Measurements from ENCODE around the gene TBL1XR1.
A peak's percentile ranks its signal among the peaks of the same experiment; 100 is the strongest.
"Not testable (repeated sequence)": the region's sequence is repeated elsewhere in the genome, so short reads cannot be mapped to it uniquely, and the experiment has no call there.

TBL1XR1 gene

DNA sequence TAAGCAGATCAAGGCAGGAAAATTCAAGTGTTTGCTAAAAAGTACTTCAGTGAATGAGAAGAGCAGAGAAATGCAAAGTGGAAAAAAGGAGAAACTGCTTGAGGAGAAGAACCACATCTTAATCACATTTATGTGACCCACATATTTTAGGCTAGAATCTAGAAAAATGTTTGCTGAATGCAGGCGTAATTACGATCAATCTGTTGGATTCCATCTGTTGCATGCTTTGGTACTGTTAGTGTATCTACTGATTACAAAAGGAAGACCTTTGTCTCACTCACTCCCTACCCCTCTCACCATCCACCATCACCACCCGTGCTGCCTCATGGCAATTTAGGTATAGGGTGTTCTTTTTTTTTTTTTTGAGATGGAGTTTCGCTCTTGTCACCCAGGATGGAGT lies 9.7 kb upstream of the TBL1XR1 start:
- no peak for DNase-seq

DNA sequence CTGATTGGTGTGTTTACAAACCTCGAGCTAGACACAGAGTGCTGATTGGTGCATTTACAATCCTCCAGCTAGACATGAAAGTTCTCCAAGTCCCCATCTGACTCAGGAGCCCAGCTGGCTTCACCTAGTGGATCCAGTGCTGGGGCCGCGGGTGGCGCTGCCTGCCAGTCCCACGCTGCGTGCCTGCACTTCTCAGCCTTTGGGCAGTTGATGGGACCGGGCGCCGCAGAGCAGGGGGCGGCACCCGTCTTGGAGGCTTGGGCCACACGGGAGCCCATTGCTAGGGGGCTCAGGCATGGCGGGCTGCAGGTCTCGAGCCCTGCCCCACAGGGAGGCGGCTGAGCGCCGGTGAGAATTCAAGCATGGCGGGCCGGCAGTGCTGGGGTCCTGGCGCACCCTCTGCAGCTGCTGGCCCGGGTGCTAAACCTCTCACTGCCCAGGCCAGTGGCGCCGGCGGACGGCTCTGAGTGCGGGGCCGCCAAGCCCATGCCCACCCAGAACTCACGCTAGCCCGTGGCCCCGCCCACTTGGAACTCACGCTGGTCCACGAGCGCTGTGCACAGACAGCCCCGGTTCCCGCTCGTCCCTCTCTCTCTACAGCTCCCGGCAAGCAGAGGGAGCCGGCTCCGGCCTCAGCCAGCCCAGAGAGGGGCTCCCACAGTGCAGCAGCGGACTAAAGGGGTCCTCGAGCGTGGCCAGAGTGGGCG lies 6.6 kb upstream of the TBL1XR1 start:
- no peak for DNase-seq

GRCh38 chr3:177203016-177203415 lies 5.7 kb upstream of the TBL1XR1 start:
- not testable (repeated sequence) for DNase-seq

DNA sequence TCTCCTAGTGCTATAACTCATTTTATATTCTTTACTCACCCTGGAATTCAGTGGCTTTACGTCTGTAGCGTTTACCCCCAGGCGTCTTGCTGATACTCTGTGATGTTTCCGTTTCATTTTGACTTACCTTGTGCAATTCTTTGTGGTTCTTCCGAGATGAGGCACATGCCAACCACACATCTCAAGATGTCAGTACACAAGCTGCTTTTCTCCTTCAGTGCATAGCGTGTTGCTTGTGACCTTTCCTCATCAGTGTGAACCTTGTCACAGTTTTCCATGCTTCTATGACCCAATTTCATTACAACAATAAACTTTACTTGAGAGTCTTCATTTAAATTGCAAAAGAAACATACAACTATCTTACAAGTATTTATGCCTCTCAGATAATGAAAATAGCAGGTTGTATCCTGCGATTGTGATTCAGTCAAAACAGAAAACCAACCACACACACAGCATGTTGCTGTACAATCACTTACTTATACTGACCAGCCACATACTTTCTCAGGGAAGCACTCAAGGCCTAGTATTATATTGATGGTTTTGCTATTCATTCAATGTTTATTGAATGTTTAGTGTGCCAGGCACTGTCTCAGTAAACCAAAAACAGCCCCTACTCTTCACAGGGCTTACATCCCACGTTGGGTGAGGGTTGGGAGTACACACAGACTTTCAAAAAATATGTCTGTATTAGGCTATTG lies 4.6 kb upstream of the TBL1XR1 start:
- DNase-seq, result no peak

DNA sequence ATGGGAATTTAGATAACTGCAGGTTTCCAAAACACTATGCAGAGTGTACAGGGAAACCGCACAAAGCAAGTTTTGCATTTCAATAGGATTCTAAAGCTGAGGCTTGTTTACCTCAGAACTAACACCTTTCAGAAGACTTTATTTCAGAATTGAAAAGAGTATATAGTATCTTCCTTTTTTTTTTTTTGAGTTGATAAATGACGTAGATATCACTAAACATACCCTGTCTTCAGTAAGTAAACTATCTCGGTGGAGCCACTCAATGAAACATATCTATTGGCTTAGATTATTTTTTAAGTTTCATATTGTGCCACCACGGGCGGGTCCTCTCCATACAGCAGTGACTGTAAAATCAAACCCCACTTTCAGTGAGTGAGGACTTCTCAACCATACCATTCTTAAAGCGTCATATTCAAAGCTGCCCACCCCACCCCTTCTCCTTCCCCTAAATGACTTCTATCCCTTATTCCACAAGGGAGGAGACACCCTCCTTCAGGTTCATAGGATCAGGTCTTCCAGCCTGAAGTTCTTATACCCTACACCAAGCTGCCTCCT lies 2.0 kb upstream of the TBL1XR1 start:
- DNase-seq, result peak; percentile 16

DNA sequence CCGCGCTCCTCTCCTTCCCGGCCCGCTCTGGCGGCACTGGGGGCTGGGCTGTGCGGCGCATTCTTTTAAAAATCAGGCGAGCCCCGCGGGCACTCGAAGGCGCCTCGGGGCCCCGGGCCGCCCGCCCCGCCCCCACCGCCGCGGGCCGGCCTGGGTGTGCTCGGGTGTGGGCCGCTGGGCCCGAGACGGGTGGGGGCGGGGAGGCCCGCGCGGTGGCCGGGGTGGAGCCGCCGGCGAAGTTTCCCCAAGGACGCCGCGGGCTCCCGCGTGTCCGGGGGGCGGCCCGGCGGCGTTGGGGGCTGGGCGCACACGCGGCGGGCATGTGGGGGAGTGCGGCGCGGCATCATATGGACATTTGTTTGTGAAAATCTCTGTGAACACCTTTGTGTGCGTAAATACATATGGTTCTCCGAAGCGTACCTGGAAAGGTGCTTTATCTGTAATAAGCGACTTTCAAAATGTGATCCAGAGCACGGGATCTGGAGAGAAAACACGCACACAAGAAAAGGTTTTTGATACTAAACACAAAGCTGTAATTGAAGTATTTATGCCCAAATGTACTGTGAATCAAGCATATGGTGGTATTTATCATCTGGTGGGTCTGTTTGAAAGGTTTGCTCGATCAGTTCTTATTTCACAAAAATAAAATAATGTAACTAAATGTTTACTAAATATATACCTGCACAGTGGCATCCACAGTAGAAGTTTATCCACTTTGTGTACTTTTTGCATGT lies 612 bp upstream of the TBL1XR1 start:
- peak; percentile 96 for DNase-seq

GRCh38 chr3:177196456-177197040 lies 734 bp downstream of the TBL1XR1 start:
- peak; percentile 84 for DNase-seq

GRCh38 chr3:177196008-177196455 lies 1.2 kb downstream of the TBL1XR1 start:
- peak; percentile 26 for DNase-seq

DNA sequence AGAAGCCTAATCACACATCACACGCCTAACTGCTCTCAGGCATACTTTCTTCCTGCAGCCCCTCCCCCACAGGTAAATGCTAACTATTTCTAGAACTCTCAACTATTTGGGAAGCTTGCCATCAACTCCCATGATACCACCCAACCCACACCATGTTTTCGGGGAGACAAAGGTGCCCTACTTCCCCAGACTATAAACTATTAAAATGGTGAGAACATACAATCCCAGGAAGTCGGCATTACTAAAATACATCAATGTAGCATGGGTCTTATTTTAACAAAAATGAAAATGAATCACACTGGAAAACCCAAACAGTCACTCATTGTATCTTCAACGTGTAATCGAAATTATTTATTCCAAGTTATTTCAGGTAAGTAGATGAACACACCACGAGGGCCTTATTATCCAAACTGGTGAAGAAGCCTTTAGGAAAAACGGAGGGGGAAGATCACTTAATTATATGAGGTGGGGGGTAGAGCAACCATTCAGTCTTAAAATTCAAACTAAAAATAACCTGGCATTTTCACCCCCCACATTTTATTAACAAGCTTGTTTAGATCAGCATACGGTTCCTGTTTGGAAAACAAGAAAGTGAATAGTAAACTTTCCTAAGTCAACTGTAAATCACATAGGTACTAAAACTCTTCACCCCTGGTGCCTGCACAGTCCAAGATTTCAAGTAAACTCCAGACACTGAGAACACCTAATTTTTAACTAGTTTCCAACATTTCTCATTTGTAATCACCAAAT lies 1.9 kb downstream of the TBL1XR1 start:
- DNase-seq, result no peak

GRCh38 chr3:177194299-177194698 lies 3.0 kb downstream of the TBL1XR1 start:
- DNase-seq, result no peak

DNA sequence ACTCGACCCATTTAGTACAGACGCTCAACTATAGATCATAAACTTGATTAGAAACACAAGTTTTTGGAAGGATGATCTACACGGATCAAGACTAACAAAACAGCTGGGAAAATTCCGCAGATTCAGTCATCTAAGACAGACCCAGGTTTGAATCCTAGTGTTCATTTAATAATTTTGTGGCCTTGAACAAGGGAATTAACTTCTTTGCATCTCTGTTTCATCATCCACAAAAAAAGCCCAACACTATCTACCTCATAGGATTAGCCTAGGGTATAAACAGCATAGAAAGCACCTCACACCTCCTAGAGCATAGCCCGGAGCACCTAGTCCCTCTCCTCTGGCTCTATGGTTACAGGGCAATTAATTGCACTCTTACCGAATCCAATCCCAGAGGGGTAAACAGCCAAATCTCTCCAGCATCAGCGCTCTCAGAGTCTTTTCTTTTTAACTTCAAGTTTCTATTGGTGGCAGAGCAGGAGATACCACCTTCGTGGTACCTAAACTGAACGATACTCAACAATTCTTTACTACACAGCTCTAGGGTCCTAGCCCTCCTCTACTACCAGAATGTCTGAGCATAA lies 3.5 kb downstream of the TBL1XR1 start:
- DNase-seq, result peak; percentile 50

GRCh38 chr3:177193275-177193674 lies 4.0 kb downstream of the TBL1XR1 start:
- not testable (repeated sequence) for DNase-seq

GRCh38 chr3:177190756-177191681 lies 6.3 kb downstream of the TBL1XR1 start:
- no peak for DNase-seq

GRCh38 chr3:177190184-177190583 lies 7.1 kb downstream of the TBL1XR1 start:
- DNase-seq, result not testable (repeated sequence)

DNA sequence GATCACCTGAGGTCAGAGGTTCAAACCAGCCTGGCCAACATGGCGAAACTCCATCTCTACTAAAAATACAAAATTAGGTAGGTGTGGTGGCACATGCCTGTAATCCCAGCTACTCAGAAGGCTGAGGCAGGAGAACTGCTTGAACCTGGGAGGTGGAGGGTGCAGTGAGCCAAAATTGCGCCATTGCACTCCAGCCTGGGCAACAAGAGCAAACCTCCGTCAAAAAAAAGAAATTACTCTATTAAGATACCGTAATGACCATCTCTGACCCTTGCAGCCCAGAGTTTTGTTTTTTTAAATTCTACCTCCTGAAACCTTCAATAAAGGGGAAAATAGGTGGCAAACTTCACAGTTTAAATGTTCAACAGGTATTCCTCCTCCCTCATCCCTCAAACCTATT lies 9.0 kb downstream of the TBL1XR1 start:
- not testable (repeated sequence) for DNase-seq

- DNase-seq, result no peak
Measured at GRCh38 chr3:177186306-177186705, 11.0 kb downstream of the TBL1XR1 start.

GRCh38 chr3:177185035-177185574 lies 12.2 kb downstream of the TBL1XR1 start:
- DNase-seq, result no peak

GRCh38 chr3:177184602-177185001 lies 12.7 kb downstream of the TBL1XR1 start:
- DNase-seq, result not testable (repeated sequence)

DNA sequence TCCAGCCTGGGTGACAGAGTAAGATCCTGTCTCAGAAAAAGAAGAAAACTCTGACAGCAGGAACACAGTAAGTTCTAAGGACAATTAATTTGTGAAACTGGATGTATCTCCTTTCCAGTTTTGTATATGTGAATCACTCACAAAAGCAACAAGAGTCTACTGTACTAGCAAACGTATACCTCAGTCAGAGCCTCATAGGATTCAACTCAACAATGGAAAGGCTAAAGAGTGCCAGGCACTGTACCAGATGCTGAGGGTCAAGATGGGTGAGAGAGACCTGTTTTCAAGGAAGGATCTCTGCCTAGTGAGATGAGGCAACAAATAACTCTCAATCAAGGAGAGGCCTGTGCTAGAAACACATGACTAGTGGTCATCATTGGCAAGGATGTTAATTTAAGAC lies 14.9 kb downstream of the TBL1XR1 start:
- no peak for DNase-seq

DNA sequence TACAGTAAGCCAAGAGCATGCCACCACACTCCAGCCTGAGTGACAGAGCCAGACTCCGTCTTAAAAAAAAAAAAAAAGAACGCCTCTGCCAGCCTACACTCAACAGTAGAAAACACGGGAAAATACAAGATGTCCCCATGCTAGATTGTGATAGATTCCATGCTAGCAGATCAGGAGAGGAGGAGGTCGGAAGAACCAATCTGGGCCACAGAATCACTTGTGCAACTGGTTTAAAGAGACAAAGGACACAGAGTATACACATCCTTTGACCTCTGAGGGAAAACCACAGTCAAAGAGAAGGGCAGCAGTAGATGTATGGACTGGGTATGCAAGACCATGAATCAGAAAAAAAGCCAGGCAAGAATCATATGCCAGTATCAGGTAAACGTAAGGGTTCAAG lies 15.9 kb downstream of the TBL1XR1 start:
- no peak for DNase-seq
